ENCODE results near the gene DDX1. TPM values are rescaled to one million over a fixed set of nuclear protein-coding genes. Genes with fewer than 3 reads are reported as not detected.

Gene DDX1
- total and polyA plus RNA-seq, 9 of the 15 experiments (the other 6 are each of a cell fraction or from before 2014, with no cell fraction given) = 116 to 277 (median 232) TPM

- TF ChIP-seq LARP7 (IDR thresholded peaks at IDR 0.05) = peak; percentile 8; the same call in 1 of the 2 replicates
- TF ChIP-seq ZNF717 (CRISPR knock-in tag; IDR thresholded peaks at IDR 0.05) = no peak
- peak; percentile 90 for TF ChIP-seq CHAMP1 (IDR thresholded peaks at IDR 0.05)
- TF ChIP-seq RBBP5 (IDR thresholded peaks at IDR 0.05; ENCODE audit: borderline replicate concordance, insufficient read depth, low read length, poor library complexity, severe bottlenecking) = peak; percentile 99
- TF ChIP-seq ESRRA (IDR thresholded peaks at IDR 0.05; ENCODE audit: borderline replicate concordance, low read depth) = peak; percentile 69
- TF ChIP-seq, protein P1, sequence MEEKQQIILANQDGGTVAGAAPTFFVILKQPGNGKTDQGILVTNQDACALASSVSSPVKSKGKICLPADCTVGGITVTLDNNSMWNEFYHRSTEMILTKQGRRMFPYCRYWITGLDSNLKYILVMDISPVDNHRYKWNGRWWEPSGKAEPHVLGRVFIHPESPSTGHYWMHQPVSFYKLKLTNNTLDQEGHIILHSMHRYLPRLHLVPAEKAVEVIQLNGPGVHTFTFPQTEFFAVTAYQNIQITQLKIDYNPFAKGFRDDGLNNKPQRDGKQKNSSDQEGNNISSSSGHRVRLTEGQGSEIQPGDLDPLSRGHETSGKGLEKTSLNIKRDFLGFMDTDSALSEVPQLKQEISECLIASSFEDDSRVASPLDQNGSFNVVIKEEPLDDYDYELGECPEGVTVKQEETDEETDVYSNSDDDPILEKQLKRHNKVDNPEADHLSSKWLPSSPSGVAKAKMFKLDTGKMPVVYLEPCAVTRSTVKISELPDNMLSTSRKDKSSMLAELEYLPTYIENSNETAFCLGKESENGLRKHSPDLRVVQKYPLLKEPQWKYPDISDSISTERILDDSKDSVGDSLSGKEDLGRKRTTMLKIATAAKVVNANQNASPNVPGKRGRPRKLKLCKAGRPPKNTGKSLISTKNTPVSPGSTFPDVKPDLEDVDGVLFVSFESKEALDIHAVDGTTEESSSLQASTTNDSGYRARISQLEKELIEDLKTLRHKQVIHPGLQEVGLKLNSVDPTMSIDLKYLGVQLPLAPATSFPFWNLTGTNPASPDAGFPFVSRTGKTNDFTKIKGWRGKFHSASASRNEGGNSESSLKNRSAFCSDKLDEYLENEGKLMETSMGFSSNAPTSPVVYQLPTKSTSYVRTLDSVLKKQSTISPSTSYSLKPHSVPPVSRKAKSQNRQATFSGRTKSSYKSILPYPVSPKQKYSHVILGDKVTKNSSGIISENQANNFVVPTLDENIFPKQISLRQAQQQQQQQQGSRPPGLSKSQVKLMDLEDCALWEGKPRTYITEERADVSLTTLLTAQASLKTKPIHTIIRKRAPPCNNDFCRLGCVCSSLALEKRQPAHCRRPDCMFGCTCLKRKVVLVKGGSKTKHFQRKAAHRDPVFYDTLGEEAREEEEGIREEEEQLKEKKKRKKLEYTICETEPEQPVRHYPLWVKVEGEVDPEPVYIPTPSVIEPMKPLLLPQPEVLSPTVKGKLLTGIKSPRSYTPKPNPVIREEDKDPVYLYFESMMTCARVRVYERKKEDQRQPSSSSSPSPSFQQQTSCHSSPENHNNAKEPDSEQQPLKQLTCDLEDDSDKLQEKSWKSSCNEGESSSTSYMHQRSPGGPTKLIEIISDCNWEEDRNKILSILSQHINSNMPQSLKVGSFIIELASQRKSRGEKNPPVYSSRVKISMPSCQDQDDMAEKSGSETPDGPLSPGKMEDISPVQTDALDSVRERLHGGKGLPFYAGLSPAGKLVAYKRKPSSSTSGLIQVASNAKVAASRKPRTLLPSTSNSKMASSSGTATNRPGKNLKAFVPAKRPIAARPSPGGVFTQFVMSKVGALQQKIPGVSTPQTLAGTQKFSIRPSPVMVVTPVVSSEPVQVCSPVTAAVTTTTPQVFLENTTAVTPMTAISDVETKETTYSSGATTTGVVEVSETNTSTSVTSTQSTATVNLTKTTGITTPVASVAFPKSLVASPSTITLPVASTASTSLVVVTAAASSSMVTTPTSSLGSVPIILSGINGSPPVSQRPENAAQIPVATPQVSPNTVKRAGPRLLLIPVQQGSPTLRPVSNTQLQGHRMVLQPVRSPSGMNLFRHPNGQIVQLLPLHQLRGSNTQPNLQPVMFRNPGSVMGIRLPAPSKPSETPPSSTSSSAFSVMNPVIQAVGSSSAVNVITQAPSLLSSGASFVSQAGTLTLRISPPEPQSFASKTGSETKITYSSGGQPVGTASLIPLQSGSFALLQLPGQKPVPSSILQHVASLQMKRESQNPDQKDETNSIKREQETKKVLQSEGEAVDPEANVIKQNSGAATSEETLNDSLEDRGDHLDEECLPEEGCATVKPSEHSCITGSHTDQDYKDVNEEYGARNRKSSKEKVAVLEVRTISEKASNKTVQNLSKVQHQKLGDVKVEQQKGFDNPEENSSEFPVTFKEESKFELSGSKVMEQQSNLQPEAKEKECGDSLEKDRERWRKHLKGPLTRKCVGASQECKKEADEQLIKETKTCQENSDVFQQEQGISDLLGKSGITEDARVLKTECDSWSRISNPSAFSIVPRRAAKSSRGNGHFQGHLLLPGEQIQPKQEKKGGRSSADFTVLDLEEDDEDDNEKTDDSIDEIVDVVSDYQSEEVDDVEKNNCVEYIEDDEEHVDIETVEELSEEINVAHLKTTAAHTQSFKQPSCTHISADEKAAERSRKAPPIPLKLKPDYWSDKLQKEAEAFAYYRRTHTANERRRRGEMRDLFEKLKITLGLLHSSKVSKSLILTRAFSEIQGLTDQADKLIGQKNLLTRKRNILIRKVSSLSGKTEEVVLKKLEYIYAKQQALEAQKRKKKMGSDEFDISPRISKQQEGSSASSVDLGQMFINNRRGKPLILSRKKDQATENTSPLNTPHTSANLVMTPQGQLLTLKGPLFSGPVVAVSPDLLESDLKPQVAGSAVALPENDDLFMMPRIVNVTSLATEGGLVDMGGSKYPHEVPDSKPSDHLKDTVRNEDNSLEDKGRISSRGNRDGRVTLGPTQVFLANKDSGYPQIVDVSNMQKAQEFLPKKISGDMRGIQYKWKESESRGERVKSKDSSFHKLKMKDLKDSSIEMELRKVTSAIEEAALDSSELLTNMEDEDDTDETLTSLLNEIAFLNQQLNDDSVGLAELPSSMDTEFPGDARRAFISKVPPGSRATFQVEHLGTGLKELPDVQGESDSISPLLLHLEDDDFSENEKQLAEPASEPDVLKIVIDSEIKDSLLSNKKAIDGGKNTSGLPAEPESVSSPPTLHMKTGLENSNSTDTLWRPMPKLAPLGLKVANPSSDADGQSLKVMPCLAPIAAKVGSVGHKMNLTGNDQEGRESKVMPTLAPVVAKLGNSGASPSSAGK (IDR thresholded peaks at IDR 0.05) = no peak
- peak; percentile 59; the same call in 1 of the 2 replicates for TF ChIP-seq NBN (IDR thresholded peaks at IDR 0.05; ENCODE audit: low read depth)
- no peak for TF ChIP-seq MBD1 (CRISPR knock-in tag; IDR thresholded peaks at IDR 0.05)
- peak; percentile 82; the same call in 1 of the 2 replicates for TF ChIP-seq GATAD2B (IDR thresholded peaks at IDR 0.05; ENCODE audit: borderline replicate concordance)
Observed at GRCh38 chr2:15591692-15592463, at the start of gene DDX1 (continued).

All from K562 (cell line).